Mesenteric fat pad (tissue), 1 donor: Measurements from ENCODE around the gene PLEKHJ1. TPM values are rescaled to one million over a fixed set of nuclear protein-coding genes. Genes with fewer than 3 reads are reported as not detected.

Experiments used
- DNase-seq: peaks from one replicate; pipeline ENCODE4 v3.0.0-alpha.2; 2020; ENCODE audit warnings: low spot score
- total RNA-seq: library from RNA; stranded (reverse); fragmentation: NEBNext Ultra II Directional; extraction: Animal tissue kit (Norgen Biotek cat#: 25700); gene quantifications from one replicate; pipeline ENCODE4 v1.2.1, GENCODE V29; 2021
- donor health status: DM: yes; HTN: yes; CAD: no.

PLEKHJ1 gene
- total RNA-seq, 1 donor from 2014 or later, result 46.4 TPM

DNA sequence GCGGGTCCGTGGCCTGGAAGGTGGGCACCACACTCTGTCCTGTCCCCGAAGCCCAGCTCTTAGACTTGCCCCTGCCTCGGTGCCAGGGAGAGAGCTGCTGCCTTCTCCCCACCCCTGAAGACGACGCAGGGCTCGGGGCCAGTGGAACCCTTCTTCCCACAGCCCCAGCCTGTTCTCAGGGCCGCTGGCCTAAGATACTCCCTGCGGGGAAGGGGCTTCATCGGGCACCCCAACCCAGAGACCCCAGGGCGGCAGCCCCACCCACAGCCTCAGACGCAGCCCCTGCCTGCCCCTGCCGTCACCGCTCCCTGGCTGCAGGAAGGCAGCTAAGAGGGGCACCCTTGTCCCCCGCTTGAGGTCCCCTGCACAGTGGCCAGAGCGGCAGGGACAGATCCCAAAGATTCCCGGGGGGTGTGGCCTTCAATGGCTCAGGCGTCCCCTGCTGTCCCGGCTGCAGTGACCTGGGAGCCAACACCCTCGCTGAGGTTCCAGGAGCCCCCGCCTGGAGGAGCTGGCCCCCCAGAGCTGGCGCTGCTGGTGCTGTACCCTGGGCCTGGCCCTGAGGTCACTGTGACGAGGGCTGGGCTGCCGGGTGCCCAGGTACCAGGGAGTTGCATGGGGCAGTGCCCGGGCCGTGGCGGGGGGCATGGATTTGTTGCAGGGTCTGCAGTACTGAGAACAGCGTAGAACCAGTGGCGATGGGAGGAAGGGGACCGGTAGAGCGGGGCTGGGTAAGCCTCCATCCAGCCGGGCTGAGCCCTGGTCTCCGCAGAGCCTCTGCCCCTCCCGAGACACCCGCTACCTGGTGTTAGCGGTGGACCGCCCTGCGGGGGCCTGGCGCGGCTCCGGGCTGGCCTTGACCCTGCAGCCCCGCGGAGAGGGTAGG lies 14.0 kb upstream of the PLEKHJ1 start:
- DNase-seq, result no peak

DNA sequence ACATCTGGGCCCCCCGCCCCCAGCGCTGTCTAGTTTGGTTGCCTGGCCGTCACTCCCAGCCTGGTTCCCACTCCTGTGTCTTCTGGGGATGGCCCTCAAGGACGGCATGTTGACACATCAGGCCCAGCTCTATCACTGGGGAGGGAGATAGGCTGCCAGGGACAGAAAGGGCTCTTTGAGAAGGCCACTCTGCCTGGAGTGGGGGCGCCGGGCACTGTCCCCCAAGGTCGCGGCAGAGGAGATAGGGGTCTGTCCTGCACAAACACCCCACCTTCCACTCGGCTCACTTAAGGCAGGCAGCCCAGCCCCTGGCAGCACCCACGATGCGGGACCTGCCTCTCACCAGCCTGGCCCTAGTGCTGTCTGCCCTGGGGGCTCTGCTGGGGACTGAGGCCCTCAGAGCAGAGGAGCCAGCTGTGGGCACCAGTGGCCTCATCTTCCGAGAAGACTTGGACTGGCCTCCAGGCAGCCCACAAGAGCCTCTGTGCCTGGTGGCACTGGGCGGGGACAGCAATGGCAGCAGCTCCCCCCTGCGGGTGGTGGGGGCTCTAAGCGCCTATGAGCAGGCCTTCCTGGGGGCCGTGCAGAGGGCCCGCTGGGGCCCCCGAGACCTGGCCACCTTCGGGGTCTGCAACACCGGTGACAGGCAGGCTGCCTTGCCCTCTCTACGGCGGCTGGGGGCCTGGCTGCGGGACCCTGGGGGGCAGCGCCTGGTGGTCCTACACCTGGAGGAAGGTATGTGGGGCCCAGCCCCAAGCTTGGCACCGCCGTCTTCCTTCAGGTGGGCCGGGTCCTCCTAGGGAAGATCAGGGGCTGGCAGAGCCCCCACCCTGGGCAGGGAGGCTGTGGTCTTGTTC lies 13.1 kb upstream of the PLEKHJ1 start, which contains the start of gene AMH:
AMH (plus strand) TSS at position 314 of the 857 bp plus-strand sequence; CDS start at position 324, 10 bp downstream.
- DNase-seq, result no peak

DNA sequence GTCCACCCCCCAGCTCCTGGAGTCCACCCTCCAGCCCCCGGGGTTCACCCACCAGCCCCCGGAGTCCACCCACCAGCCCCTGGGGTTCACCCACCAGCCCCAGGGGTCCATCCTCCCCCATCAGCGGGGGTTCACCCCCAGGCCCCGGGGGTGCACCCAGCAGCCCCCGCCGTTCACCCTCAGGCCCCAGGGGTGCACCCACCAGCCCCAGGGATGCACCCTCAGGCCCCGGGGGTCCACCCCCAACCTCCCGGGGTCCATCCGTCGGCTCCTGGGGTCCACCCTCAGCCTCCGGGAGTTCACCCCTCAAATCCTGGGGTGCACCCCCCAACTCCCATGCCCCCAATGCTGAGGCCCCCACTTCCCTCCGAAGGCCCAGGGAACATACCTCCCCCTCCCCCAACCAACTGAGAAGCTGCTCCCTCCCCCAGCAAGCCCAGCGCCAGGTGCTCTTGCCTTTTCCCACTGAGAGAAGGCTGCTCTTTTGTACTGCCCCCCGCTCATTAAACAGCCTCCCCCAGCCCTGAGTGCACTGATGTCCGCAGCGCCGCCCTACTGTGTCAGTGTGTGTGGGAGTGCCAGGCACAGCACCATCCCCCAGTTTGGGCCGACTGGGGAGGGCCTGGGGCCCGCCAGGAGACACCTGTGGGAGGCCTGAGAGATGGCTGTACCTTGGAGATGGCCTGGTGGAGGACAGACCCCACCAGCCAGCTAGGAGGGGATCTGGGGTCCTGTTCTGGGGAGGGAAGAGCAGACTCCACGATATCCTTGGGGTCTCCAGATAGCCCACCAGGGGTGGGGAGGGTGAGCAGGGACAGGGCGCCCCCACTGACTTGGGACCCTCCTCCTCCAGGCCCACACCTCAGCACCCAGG lies 12.2 kb upstream of the PLEKHJ1 start:
- no peak for DNase-seq

DNA sequence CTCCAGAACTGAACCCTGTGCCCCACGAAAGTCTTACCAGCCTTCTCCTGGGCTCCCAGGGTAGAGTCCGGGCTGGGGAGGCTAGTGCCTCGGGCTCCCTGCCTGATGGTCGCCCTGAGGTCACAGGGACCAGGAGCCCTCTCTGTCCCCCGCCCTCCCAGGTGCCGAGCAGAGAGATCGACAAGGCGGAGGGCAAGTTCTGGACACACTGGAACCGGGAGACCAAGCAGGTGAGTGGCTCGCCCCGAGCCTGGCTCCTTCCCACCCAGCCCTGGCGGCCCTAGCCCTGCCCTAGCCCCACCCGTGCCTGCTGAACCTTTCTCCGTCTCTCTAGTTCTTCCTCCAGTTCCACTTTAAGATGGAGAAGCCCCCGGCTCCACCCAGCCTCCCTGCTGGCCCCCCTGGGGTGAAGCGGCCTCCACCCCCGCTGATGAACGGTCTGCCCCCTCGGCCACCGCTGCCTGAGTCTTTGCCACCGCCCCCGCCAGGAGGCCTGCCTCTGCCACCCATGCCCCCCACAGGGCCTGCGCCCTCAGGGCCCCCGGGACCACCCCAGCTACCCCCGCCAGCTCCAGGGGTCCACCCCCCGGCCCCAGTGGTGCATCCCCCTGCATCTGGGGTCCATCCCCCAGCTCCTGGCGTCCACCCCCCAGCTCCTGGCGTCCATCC lies 11.4 kb upstream of the PLEKHJ1 start:
- no peak for DNase-seq

DNA sequence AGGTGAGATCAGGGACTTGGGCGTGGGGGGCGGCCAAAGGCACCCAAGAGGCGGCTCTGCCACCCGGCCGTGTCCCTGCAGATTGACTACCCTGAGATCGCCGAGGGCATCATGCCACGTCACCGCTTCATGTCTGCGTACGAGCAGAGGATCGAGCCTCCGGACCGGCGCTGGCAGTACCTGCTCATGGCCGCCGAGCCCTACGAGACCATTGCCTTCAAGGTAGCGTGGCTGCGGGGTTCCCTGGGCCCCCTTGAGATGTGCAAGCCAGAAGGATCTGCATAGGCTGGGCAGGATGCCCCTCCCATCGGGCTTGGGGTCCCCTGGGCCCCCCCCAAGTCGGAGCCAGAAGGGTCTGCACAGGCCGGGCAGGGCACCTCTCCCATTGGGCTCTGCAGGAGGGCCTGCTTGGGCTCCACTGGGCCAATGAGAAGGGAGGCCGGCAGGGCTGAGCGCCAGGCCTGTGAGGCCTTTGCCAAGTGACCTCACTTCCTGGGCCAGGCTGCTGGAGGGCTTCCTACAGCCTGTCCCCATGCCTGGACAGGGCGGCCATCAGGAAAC lies 10.8 kb upstream of the PLEKHJ1 start:
- no peak for DNase-seq

DNA sequence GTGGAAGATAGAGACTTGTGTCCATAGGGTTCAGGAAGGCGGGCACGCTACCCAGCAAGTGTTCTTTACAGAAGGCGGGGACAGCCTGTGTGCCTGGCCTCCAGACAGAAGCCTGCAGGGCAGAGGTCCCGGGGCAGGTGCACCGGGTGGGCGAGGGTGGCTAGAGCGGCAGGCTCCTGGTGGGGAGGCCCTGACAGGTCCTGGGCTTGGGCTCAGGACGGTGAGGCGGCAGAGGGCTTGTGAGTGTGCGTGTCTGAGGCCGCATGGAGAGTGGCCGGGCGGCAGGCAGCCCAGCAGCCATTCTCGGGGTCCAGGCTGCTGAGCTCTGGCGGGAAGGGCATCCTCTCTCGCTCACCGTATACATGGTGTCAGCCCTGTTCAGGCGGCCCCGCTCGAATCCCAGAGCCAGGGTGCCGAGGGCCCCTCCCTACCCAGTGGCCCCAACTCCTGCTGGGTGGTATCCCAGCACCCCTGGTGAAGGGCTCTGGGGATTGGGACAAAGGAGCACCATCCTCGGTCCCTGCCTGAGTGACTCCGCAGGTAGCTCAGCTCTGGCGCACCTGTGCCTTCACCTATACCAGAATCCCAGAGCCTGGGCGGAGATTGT lies 10.0 kb upstream of the PLEKHJ1 start:
- no peak for DNase-seq

DNA sequence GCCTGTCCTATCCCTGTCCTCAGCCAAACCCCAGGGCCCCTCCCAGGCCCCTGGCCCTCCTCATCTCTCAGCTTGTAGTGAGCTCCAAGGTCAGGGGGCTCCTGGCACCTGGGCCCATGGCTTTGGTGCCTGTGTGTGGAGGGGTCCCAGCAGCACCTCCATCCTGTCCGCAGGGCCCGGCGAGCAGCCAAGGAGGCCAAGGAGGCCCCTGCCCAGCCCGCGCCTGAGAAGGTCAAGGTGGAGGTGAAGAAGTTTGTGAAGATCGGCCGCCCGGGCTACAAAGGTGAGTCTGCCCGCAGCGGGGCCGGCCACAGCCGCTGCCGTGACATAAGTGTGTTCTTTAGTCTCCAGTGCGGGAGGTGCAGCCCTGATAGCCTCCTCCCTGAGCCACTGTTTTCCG lies 9.1 kb upstream of the PLEKHJ1 start:
- no peak for DNase-seq

DNA sequence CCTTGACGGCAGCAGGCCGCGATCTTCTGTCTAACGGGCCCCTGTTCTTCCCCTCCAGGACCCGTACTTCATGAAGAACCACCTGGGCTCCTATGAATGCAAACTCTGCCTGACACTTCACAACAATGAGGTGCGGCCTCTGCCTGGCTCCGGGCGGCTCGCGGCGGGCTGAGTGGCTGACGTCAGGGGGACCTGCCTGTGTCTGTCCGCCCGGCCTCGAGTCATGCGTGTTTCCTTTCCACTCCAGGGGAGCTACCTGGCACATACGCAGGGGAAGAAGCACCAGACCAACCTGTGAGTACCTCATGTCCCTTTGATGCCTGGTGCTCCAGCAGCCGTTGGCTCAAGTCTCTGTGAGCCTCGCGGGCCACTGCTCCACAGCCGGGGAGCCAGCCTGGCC lies 8.4 kb upstream of the PLEKHJ1 start:
- no peak for DNase-seq

DNA sequence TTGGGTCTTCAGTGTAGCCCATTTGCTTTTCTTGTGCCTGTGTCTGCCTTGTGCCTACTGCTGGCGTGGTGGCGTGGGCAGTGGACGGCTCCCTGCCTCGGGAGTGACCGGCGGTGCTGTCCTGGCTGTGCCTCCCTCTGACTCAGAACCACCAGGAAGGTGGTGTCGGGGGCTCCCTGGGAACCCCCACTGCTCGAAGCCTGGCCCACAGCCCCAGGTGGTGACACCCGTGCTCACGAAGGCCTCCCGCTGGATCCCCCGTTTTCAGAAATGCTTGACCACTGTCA lies 7.9 kb upstream of the PLEKHJ1 start:
- DNase-seq, result no peak

DNA sequence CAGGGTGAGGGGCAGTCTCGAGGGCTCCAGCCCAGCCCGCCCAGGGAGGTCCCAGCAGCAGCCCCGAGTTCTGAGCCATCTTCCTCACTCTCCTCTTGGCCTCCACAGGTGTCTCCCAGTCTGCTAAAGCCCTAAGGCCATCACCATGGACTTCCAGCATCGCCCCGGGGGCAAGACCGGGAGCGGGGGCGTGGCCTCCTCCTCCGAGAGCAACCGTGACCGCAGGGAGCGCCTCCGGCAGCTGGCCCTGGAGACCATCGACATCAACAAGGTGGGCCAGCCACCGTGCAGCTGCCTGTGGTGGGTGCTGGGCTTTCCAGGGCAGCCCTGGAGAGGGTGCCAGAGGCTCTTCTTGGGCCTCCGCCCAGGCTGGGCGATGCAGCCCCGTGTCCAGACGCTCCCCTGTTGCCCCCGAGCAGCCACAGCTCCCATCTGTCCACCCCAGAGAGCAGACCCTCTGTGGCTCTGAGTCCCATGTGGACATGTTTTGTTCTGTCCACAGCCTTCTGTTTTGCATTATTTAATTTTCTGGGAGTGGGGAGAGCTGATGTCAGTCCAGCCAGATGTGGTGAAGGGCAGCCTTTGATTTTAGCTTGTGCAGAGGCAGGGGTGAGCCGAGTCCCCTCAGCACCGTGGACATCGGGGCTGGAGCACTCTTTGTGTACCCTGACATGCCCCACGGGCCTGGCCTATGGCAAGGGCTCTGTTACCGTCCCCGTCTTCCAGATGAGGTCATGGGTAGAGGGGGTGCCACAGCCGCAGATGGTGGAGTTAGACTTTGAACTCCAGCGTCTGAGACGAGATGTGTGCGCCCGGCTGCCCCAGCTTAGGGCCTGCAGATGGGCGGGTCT lies 7.4 kb upstream of the PLEKHJ1 start:
- no peak for DNase-seq

DNA sequence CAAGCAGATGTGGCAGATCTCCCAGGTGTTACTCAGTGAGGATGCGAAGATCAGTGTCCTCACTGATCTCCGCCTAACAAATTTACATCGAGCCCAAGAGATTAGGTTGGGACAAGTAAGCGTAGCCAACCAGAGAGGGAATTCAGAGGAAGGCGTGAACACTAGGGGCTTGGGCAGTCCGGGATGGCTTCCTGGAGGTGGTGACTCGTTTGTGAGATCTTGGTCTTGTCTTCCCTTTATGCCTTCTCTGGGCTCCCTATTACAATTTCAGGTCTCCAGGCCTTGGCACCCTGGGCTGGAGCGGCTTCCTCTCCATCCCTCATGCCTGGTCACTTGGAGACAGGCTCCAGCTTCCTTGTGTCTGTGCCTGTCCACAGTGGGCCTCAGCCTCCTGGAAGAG lies 6.7 kb upstream of the PLEKHJ1 start:
- DNase-seq, result no peak

DNA sequence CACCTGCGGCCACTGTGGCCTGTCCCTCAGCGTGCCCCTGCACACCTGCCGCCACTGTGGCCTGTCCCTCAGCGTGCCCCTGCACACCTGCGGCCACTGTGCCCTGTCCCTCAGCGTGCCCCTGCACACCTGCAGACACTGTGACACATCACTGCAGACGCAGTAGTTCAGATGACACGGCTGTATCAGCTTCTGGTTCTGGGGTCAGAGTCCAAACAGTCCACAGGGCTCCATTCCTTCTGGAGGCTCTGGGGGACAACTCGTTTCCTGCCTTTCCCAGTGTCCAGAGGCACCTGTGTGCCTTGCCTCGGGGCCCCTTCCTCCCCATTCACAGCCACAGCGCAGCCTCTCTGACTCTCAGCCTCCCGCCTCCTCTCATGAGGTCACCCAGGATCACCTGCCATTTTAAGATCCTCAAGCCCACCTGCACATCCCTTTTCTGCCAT lies 6.0 kb upstream of the PLEKHJ1 start:
- no peak for DNase-seq

DNA sequence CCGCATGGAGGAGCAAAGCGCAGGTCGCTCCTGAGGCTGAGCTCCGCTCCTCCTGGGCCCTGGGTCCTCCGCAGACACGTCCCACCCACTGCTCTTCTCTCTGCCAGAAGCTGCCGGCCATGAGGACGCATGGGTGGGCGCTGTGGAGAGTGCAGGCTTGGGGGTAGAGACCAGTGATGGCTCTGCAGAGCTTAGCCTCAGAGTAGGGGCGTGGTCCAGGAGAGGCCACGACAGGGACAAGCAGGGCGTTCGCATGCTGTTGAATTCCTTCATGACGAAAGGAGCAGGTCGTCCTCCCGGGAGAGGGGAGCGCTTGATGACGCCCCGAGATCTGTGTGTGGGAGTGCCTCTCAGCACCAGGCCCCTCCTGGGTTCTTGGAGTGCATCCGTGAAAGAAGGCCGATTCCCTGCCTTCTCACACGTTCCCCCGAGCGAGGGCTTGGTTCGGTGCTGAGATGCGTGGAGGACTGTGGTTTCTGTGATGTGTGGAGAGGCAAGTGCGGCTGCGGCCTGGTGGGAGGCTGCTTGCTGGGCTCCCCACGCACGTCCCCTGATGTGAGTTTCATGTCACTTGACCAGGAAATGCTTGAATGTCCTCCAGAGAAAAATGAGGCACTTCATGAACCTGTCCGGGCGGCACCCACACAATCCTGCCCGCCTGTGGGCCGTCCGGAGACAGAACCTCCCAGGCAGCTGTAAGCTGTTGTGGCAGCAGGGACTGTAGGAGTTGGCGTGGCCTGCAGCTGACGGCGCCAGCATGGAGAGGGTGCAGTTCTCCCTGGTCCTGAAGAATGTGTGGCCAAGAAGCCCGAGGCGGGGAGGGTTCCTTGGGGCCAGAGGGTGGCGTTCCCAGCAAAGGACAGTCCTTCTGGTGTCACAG lies 5.0 kb upstream of the PLEKHJ1 start:
- no peak for DNase-seq

DNA sequence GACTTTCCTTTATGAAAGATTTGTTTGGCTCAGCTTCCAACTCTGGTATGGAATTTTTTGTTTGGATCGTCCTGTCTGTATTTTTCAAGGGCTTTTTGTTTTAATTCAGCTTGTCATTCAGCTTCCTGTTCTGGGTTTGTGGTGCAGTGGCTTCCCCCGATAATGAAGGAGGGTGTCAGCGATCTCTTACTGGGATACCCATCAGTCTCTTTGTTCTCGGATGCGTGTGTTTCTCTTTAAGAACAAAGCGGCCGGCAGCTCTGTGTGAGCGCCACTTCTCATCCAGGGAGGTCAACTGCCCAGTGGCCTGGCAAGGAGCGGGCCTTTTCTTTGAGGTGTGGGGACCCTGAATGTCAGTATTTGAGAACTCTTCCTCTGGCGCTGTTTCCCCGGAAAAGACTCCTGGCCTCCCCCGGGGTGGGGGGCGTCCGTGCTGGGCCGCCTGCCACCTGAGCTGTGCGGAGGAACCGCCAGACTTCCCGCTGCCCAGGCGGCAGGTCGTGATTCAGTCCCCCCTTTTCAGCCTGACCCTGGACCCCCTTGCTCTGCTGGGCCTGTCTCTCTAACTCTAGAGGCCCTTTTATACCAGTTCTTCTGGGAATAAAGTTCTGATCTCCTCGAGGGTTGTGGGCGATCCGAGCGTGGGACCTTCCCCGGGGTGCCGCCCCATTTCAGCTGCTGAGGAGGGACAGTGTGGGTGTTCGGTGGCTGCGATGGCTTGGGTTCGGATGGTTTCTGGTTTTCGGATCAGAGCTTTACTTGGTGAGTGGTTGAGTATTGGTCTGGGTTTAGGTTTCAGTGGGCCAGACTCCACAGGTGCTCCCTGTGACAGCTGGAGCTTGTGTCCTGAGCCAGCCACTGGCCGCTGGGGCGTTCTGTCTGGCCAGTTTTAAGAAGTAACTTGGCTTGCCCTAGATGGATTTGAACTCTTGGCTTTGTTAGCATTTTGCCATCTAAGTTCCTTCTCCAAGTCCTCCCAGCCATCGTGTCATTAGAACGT lies 3.9 kb upstream of the PLEKHJ1 start:
- no peak for DNase-seq

DNA sequence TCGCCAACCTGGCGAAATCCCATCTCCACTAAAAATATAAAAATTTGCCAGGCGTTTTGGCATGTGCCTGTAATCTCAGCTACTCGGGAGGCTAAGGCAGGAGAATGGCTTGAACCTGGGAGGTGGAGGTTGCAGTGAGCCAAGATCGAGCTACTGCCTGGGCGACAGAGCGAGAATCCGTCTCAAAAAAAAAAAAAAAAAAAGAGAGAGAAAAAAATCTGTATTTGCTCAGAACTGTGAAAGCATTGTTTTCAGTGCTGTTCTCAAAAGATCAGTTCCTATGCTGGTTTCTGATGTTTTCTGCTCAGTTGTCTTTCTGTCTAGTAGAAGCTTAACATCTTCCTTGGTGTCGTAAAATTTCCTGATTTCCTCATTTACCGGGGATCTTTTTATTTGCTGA lies 3.0 kb upstream of the PLEKHJ1 start:
- DNase-seq, result no peak

DNA sequence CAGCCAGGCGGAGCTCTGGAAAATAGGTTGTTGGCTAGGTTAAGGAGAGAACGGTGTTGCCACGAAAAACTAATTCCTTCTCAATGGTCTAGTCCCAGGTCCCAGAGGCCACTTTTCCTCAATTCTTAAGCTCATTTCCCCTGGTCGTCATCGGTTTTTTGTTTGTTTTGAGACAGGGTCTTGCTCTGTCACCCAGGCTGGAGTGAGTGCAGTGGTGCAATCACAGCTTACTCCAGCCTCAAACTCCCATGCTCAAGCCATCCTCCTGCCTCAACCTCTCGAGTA lies 1.7 kb upstream of the PLEKHJ1 start:
- DNase-seq, result no peak
